ENCODE results near the gene REXO1. TPM values are rescaled to one million over a fixed set of nuclear protein-coding genes. Genes with fewer than 3 reads are reported as not detected.

The REXO1 gene
- total and polyA plus RNA-seq, 2 of the 13 experiments (the other 11 are each of a cell fraction or from before 2014, with no cell fraction given) = 5.0 to 11.2 TPM

DNA sequence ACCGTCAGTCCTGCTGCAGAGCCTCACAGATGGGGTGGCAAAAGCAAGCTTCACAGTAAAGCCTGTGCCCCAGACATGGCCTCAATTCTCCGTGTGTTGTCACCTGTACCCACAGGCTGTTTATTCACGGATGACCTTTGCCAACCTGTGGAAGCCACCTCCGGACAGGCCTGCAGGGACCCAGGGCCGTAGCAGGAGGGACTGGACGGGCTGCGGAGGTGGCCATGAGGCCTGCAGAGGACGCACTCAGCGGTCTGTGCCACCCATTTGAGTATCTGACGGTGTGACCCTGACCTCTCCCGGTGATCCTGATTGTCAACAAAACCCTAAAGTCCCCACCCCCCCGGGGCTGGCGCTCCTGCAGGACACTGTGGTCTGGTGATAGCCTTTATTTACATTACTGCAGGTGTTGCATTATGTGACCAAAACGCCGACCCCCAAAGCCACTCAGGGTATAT lies 22.9 kb upstream of the REXO1 start (continued):
- TF ChIP-seq, protein P1, sequence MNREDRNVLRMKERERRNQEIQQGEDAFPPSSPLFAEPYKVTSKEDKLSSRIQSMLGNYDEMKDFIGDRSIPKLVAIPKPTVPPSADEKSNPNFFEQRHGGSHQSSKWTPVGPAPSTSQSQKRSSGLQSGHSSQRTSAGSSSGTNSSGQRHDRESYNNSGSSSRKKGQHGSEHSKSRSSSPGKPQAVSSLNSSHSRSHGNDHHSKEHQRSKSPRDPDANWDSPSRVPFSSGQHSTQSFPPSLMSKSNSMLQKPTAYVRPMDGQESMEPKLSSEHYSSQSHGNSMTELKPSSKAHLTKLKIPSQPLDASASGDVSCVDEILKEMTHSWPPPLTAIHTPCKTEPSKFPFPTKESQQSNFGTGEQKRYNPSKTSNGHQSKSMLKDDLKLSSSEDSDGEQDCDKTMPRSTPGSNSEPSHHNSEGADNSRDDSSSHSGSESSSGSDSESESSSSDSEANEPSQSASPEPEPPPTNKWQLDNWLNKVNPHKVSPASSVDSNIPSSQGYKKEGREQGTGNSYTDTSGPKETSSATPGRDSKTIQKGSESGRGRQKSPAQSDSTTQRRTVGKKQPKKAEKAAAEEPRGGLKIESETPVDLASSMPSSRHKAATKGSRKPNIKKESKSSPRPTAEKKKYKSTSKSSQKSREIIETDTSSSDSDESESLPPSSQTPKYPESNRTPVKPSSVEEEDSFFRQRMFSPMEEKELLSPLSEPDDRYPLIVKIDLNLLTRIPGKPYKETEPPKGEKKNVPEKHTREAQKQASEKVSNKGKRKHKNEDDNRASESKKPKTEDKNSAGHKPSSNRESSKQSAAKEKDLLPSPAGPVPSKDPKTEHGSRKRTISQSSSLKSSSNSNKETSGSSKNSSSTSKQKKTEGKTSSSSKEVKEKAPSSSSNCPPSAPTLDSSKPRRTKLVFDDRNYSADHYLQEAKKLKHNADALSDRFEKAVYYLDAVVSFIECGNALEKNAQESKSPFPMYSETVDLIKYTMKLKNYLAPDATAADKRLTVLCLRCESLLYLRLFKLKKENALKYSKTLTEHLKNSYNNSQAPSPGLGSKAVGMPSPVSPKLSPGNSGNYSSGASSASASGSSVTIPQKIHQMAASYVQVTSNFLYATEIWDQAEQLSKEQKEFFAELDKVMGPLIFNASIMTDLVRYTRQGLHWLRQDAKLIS (CRISPR knock-in tag; IDR thresholded peaks at IDR 0.05) = no peak
- peak; percentile 27; the same call in 1 of the 2 replicates for TF ChIP-seq ZNF441 (CRISPR knock-in tag; IDR thresholded peaks at IDR 0.05; ENCODE audit: borderline replicate concordance)
- TF ChIP-seq THAP11 (CRISPR knock-in tag; IDR thresholded peaks at IDR 0.05) = peak; percentile 43; the same call in 1 of the 2 replicates
- TF ChIP-seq CREM (IDR thresholded peaks at IDR 0.05) = peak; percentile 63
- no peak for TF ChIP-seq CREM (CRISPR knock-in tag; IDR thresholded peaks at IDR 0.05)
- no peak for TF ChIP-seq SOX13 (IDR thresholded peaks at IDR 0.05)
- TF ChIP-seq SOX13 (CRISPR knock-in tag; conservative IDR thresholded peaks at IDR 0.05 in 1 of 2, IDR thresholded peaks at IDR 0.05 in 1 of 2) = peak in 1 of 2 experiments; percentile 79; a peak in 2 of 4 replicates
- TF ChIP-seq ZNF3 (CRISPR knock-in tag; IDR thresholded peaks at IDR 0.05) = no peak
- peak; percentile 50; the same call in 1 of the 2 replicates for TF ChIP-seq BORCS8-MEF2B (CRISPR knock-in tag; IDR thresholded peaks at IDR 0.05)
- TF ChIP-seq RBAK (CRISPR knock-in tag; IDR thresholded peaks at IDR 0.05) = no peak
- TF ChIP-seq MEIS1 (CRISPR knock-in tag; IDR thresholded peaks at IDR 0.05; ENCODE audit: borderline replicate concordance) = no peak
- peak; percentile 72; the same call in 1 of the 2 replicates for TF ChIP-seq IRF2 (CRISPR knock-in tag; IDR thresholded peaks at IDR 0.05)
- no peak for TF ChIP-seq NFIB (CRISPR knock-in tag; IDR thresholded peaks at IDR 0.05; ENCODE audit: borderline replicate concordance)
- no peak for TF ChIP-seq TCF12 (IDR thresholded peaks at IDR 0.05)
- TF ChIP-seq TCF12 (CRISPR knock-in tag; IDR thresholded peaks at IDR 0.05) = 0 out of 2 replicates have a peak, but pooled peaks have one; percentile 64
- TF ChIP-seq ELF4 (CRISPR knock-in tag; IDR thresholded peaks at IDR 0.05; ENCODE audit: borderline replicate concordance) = no peak; the same call in 1 of the 2 replicates
- TF ChIP-seq FOXJ3 (CRISPR knock-in tag; IDR thresholded peaks at IDR 0.05; ENCODE audit: borderline replicate concordance) = peak; percentile 84
- no peak for TF ChIP-seq NFKBIZ (CRISPR knock-in tag; IDR thresholded peaks at IDR 0.05)
- TF ChIP-seq ZIK1 (CRISPR knock-in tag; IDR thresholded peaks at IDR 0.05; ENCODE audit: borderline replicate concordance, low read depth) = no peak
- TF ChIP-seq, protein P2, sequence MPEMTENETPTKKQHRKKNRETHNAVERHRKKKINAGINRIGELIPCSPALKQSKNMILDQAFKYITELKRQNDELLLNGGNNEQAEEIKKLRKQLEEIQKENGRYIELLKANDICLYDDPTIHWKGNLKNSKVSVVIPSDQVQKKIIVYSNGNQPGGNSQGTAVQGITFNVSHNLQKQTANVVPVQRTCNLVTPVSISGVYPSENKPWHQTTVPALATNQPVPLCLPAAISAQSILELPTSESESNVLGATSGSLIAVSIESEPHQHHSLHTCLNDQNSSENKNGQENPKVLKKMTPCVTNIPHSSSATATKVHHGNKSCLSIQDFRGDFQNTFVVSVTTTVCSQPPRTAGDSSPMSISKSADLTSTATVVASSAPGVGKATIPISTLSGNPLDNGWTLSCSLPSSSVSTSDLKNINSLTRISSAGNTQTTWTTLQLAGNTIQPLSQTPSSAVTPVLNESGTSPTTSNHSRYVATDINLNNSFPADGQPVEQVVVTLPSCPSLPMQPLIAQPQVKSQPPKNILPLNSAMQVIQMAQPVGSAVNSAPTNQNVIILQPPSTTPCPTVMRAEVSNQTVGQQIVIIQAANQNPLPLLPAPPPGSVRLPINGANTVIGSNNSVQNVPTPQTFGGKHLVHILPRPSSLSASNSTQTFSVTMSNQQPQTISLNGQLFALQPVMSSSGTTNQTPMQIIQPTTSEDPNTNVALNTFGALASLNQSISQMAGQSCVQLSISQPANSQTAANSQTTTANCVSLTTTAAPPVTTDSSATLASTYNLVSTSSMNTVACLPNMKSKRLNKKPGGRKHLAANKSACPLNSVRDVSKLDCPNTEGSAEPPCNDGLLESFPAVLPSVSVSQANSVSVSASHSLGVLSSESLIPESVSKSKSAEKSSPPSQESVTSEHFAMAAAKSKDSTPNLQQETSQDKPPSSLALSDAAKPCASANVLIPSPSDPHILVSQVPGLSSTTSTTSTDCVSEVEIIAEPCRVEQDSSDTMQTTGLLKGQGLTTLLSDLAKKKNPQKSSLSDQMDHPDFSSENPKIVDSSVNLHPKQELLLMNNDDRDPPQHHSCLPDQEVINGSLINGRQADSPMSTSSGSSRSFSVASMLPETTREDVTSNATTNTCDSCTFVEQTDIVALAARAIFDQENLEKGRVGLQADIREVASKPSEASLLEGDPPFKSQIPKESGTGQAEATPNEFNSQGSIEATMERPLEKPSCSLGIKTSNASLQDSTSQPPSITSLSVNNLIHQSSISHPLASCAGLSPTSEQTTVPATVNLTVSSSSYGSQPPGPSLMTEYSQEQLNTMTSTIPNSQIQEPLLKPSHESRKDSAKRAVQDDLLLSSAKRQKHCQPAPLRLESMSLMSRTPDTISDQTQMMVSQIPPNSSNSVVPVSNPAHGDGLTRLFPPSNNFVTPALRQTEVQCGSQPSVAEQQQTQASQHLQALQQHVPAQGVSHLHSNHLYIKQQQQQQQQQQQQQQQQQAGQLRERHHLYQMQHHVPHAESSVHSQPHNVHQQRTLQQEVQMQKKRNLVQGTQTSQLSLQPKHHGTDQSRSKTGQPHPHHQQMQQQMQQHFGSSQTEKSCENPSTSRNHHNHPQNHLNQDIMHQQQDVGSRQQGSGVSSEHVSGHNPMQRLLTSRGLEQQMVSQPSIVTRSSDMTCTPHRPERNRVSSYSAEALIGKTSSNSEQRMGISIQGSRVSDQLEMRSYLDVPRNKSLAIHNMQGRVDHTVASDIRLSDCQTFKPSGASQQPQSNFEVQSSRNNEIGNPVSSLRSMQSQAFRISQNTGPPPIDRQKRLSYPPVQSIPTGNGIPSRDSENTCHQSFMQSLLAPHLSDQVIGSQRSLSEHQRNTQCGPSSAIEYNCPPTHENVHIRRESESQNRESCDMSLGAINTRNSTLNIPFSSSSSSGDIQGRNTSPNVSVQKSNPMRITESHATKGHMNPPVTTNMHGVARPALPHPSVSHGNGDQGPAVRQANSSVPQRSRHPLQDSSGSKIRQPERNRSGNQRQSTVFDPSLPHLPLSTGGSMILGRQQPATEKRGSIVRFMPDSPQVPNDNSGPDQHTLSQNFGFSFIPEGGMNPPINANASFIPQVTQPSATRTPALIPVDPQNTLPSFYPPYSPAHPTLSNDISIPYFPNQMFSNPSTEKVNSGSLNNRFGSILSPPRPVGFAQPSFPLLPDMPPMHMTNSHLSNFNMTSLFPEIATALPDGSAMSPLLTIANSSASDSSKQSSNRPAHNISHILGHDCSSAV (CRISPR knock-in tag; IDR thresholded peaks at IDR 0.05; ENCODE audit: borderline replicate concordance) = no peak

Data from HepG2 (cell line).